ENCODE results near the gene NLRP3. TPM values are rescaled to one million over a fixed set of nuclear protein-coding genes. Genes with fewer than 3 reads are reported as not detected.
A peak's percentile ranks its signal among the peaks of the same experiment; 100 is the strongest.

Gene NLRP3
- total RNA-seq, 6 donors from 2014 or later = 2.6 to 13.6 (median 6.0) TPM

DNA sequence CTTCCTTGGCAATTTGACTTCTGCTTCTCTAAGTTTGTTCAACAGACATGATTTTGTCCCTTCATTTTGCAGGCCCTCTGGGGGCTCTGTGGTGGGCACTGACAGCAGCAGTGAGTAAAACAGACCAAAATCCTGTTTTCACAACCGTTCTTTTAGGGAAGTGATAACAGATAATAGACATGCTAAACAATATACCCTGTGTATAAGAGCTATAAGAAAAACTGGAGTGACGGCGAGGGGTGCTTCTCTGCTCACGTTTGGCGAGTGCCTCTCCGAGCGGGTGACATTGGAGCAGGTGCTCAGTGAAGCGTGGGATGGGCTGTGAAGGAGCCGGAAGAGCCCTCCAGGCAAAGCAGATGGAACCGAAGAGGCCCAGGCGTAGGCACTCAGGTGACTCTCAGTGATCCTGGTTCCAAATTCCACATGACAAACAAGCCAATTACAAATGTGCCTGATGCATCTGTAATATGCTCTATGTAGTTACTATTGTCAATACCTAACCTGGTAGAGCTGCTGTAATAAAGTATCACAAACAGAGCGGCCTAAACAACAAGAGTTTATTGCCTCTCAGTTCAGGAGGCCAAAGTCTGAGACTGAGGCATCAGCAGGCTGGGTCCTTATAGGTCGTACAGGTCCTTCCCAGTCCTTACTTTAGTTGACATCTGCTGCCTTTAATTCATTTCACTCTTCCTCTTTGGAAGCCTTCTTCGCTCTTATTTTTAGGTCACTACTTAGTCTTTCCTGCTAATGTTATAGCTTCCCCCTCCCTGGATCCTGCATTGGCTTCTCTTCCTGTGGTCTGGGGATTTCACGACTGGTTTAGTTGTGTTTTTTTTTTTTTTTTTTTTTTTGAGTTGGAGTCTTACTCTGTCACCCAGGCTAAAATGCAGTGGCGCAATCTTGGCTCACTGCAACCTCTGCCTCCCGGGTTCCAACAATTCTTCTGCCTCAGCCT is 21.9 kb downstream of the NLRP3 start:
- TF ChIP-seq EP300 (IDR thresholded peaks at IDR 0.05) = no peak
- no peak for TF ChIP-seq POLR2AphosphoS5 (IDR thresholded peaks at IDR 0.05)
- no peak for TF ChIP-seq CTCF (IDR thresholded peaks at IDR 0.05)
- no peak for TF ChIP-seq POLR2A (IDR thresholded peaks at IDR 0.05)
- Histone ChIP-seq H3K4me1 (no peaks in the 10 kb centered on the region), H3K27ac (no peak overlapping the region), H3K36me3 (no peaks in the 10 kb centered on the region), H3K4me3 (no peak overlapping the region), H3K27me3 (no peaks in the 10 kb centered on the region), H3K9me3 (no peaks in the 10 kb centered on the region)
- no peak for ATAC-seq (ENCODE audit: low FRiP score in 2 of 2)
- 72 to 78% methylated on average over 17 of the region's 17 CpGs for WGBS, 2 donors
- no peak for DNase-seq

- Histone ChIP-seq H3K9me3 (no peaks in the 10 kb centered on the region), H3K27ac (no peak overlapping the region), H3K4me1 (no peaks in the 10 kb centered on the region), H3K4me3 (no peak overlapping the region), H3K36me3 (no peaks in the 10 kb centered on the region), H3K27me3 (no peaks in the 10 kb centered on the region)
- ATAC-seq (ENCODE audit: low FRiP score in 2 of 2) = peak in 1 of 2 donors; percentile 52
- 52 to 59% methylated on average over 6 of the region's 6 CpGs for WGBS, 2 donors
- TF ChIP-seq CTCF (IDR thresholded peaks at IDR 0.05) (no peak), POLR2A (IDR thresholded peaks at IDR 0.05) (no peak), EP300 (IDR thresholded peaks at IDR 0.05) (no peak), POLR2AphosphoS5 (IDR thresholded peaks at IDR 0.05) (no peak)
- no peak for DNase-seq
Observed at GRCh38 chr1:247440001-247440620, 24.1 kb downstream of the NLRP3 start.

- Histone ChIP-seq H3K9me3 (no peaks in the 10 kb centered on the region), H3K36me3 (no peaks in the 10 kb centered on the region), H3K4me3 (no peak overlapping the region), H3K27me3 (no peaks in the 10 kb centered on the region), H3K4me1 (no peaks in the 10 kb centered on the region), H3K27ac (no peak overlapping the region)
- ATAC-seq (ENCODE audit: low FRiP score in 2 of 2) (no peak), DNase-seq (no peak)
- 80 to 81% methylated on average over 5 of the region's 5 CpGs for WGBS, 2 donors
- TF ChIP-seq POLR2AphosphoS5 (IDR thresholded peaks at IDR 0.05) = peak in 1 of 2 donors; percentile 26
- no peak for TF ChIP-seq CTCF (IDR thresholded peaks at IDR 0.05)
Observed at GRCh38 chr1:247441606-247442005, 25.6 kb downstream of the NLRP3 start.

- no peak for ATAC-seq (ENCODE audit: low FRiP score in 2 of 2)
- Histone ChIP-seq H3K4me3 (no peak overlapping the region), H3K27me3 (no peaks in the 10 kb centered on the region), H3K27ac (no peak overlapping the region), H3K4me1 (no peaks in the 10 kb centered on the region), H3K9me3 (no peaks in the 10 kb centered on the region), H3K36me3 (no peaks in the 10 kb centered on the region)
- DNase-seq = no peak
- WGBS, 2 donors = 62 to 77% methylated on average over 4 of the region's 4 CpGs
- TF ChIP-seq POLR2A (IDR thresholded peaks at IDR 0.05) (no peak), EP300 (IDR thresholded peaks at IDR 0.05) (no peak), CTCF (IDR thresholded peaks at IDR 0.05) (no peak), POLR2AphosphoS5 (IDR thresholded peaks at IDR 0.05) (no peak)
Observed at GRCh38 chr1:247442164-247442563, 26.2 kb downstream of the NLRP3 start.

All from upper lobe of left lung (tissue), 6 donors.